CD14-positive monocyte (primary cell): ENCODE data around the gene ZNF487. TPM values are rescaled to one million over a fixed set of nuclear protein-coding genes. Genes with fewer than 3 reads are reported as not detected.
A peak's percentile ranks its signal among the peaks of the same experiment; 100 is the strongest.
"Not testable (repeated sequence)": the region's sequence is repeated elsewhere in the genome, so short reads cannot be mapped to it uniquely, and the experiment has no call there.

ENCODE experiments used
- DNase-seq, 3 donors: peaks; one replicate each; pipeline ENCODE4 v3.0.0-alpha.2; 2011 to 2022
- H2AFZ ChIP-seq: 2 replicates; pipeline ENCODE4 v1.6.0; 2012; ENCODE audit warnings: mild to moderate bottlenecking, low read depth, low read length, inconsistent platforms; ENCODE audit not compliant: insufficient read depth, poor library complexity, severe bottlenecking
- H3K27ac ChIP-seq, 2 donors: 1 replicate in 1 of 2; 2 replicates in 1 of 2; pipeline ENCODE4 v1.5.1; 2012 to 2013; ENCODE audit warnings: low read length in 2 of 2, control low read depth in 1 of 2, inconsistent platforms in 1 of 2, low read depth in 1 of 2, mild to moderate bottlenecking in 1 of 2
- H3K27me3 ChIP-seq, 2 donors: one replicate each; pipeline versions ENCODE4 v1.6.0 to v1.6.1; 2011 to 2013; ENCODE audit warnings: low read length in 2 of 2; ENCODE audit not compliant: control insufficient read depth in 2 of 2, insufficient read depth in 2 of 2
- H3K36me3 ChIP-seq, 2 donors: replicated peaks in 1 of 2; 1 replicate in 1 of 2; 2 replicates in 1 of 2; pipeline versions ENCODE4 v1.5.1 to v1.6.1; 2012 to 2013; ENCODE audit warnings: low read length in 2 of 2, control low read depth in 1 of 2, inconsistent platforms in 1 of 2, mild to moderate bottlenecking in 1 of 2; ENCODE audit not compliant: insufficient read depth in 2 of 2, control insufficient read depth in 1 of 2
- H3K4me1 ChIP-seq, 2 donors: 1 replicate in 1 of 2; 2 replicates in 1 of 2; pipeline versions ENCODE4 v1.5.1 to v1.6.1; 2012 to 2013; ENCODE audit warnings: low read length in 2 of 2, control low read depth in 1 of 2, inconsistent platforms in 1 of 2, mild to moderate bottlenecking in 1 of 2, moderate library complexity in 1 of 2; ENCODE audit not compliant: insufficient read depth in 2 of 2, control insufficient read depth in 1 of 2
- H3K4me2 ChIP-seq: replicated peaks from 2 replicates; pipeline ENCODE3; 2012; ENCODE audit warnings: low read length, moderate library complexity, mild to moderate bottlenecking; ENCODE audit not compliant: poor library complexity, severe bottlenecking; ENCODE audit errors: extremely low read depth
- H3K4me3 ChIP-seq, 3 experiments: fragments of 200-600 bp in 1 of 3; sonication (generic) in 1 of 3; replicated peaks in 1 of 3; 1 replicate in 2 of 3; 2 replicates in 1 of 3; pipeline ENCODE4 v1.5.1; 2011 to 2013; ENCODE audit warnings: low read length in 3 of 3, mild to moderate bottlenecking in 3 of 3, control low read depth in 2 of 3, low read depth in 2 of 3, inconsistent platforms in 1 of 3, moderate library complexity in 1 of 3
- H3K79me2 ChIP-seq: 2 replicates; pipeline ENCODE4 v1.6.0; 2012; ENCODE audit warnings: mild to moderate bottlenecking, control low read depth, inconsistent platforms, low read length, moderate library complexity; ENCODE audit not compliant: insufficient read depth
- H3K9ac ChIP-seq: 2 replicates; pipeline ENCODE4 v1.6.0; 2017; ENCODE audit warnings: low read length, mild to moderate bottlenecking; ENCODE audit not compliant: insufficient read depth, poor library complexity, severe bottlenecking
- H3K9me3 ChIP-seq, 2 donors: replicated peaks in 1 of 2; 1 replicate in 1 of 2; 2 replicates in 1 of 2; pipeline versions ENCODE4 v1.5.1 to v1.6.1; 2012 to 2013; ENCODE audit warnings: low read length in 2 of 2, control low read depth in 1 of 2; ENCODE audit not compliant: control insufficient read depth in 1 of 2, insufficient read depth in 1 of 2
- H4K20me1 ChIP-seq: 2 replicates; pipeline ENCODE4 v1.6.0; 2012; ENCODE audit warnings: mild to moderate bottlenecking, low read length, control low read depth, moderate library complexity; ENCODE audit not compliant: insufficient read depth
- H3K27ac Mint-ChIP-seq, 7 donors: one replicate each; pipeline ENCODE4 v1.8.0; 2020; ENCODE audit warnings: mild to moderate bottlenecking in 7 of 7, mixed read lengths in 7 of 7, moderate library complexity in 6 of 7, inconsistent platforms in 2 of 7
- H3K27me3 Mint-ChIP-seq, 3 donors: one replicate each; pipeline ENCODE4 v1.8.0; 2021 to 2022; ENCODE audit warnings: low read depth in 3 of 3, mild to moderate bottlenecking in 3 of 3, mixed read lengths in 3 of 3, moderate library complexity in 3 of 3, inconsistent platforms in 1 of 3
- H3K36me3 Mint-ChIP-seq, 2 donors: one replicate each; pipeline ENCODE4 v1.8.0; 2020; ENCODE audit warnings: mixed read lengths in 2 of 2, inconsistent platforms in 1 of 2, mild to moderate bottlenecking in 1 of 2
- H3K4me1 Mint-ChIP-seq: one replicate; pipeline ENCODE4 v1.8.0; 2020; ENCODE audit warnings: mild to moderate bottlenecking, mixed read lengths
- H3K4me3 Mint-ChIP-seq, 2 donors: one replicate each; pipeline ENCODE4 v1.8.0; 2020; ENCODE audit warnings: mild to moderate bottlenecking in 2 of 2, mixed read lengths in 2 of 2, moderate library complexity in 1 of 2
- H3K9me3 Mint-ChIP-seq, 7 donors: one replicate each; pipeline ENCODE4 v1.8.0; 2020 to 2022; ENCODE audit warnings: mixed read lengths in 7 of 7, mild to moderate bottlenecking in 6 of 7, moderate library complexity in 6 of 7, inconsistent platforms in 2 of 7
- WGBS: methylation state at CpG from one replicate; pipeline ENCODE4 v1.1.5; 2013; ENCODE audit warnings: missing lambda C conversion rate; ENCODE audit not compliant: insufficient coverage; 5-methylcytosine and 5-hydroxymethylcytosine counted together
- intact Hi-C, 2 donors: fragments of 100-400 bp; cut with micrococcal nuclease; formaldehyde crosslinking; loops; one replicate each; pipeline versions ENCODE4 v1.15.0 to v1.15.1; 2023
- polyA plus RNA-seq, 3 donors: library from polyadenylated mRNA; depleted of rRNA in 1 of 3; unstranded in 2 of 3; stranded (reverse) in 1 of 3; fragments of 300-500 nt in 2 of 3; fragments of >200 nt in 1 of 3; fragmentation: Illumina TruSeq in 2 of 3; gene quantifications; 1 replicate in 2 of 3; 2 replicates in 1 of 3; pipeline ENCODE4 v1.2.3, GENCODE V29; 2012 to 2021
- TF ChIP-seq, protein P1 (sequence below): fragments of 200-600 bp; IDR thresholded peaks from one replicate; pipeline ENCODE4 v1.8.0; 2022; ENCODE audit warnings: antibody characterized with exemption, mild to moderate bottlenecking

The ZNF487 gene
- polyA plus RNA-seq, 3 donors, result 8.6 to 19.7 (median 15.6) TPM

- intact Hi-C loops, result no loop called here
- Histone ChIP-seq H3K36me3 (peaks cover 0 to 8% of the 10 kb centered on the region in 2 donors), H3K4me1 (peaks cover 25 to 27% of the 10 kb centered on the region in 2 donors), H3K4me3 (no peak overlapping the region), H3K9ac (no peak overlapping the region), H2AFZ (no peak overlapping the region), H3K27ac (no peak overlapping the region), H3K4me2 (no peak overlapping the region), H3K27me3 (no peaks in the 10 kb centered on the region), H3K79me2 (peaks cover 52% of the 10 kb centered on the region), H3K9me3 (no peaks in the 10 kb centered on the region), H4K20me1 (no peaks in the 10 kb centered on the region)
- 100% methylated on average over 2 of the region's 7 CpGs for WGBS
- H3K4me1 Mint-ChIP-seq, result peaks cover 18% of the 10 kb centered on the region
- H3K27me3 Mint-ChIP-seq, result no peaks in the 10 kb centered on the region
- TF ChIP-seq, protein P1, sequence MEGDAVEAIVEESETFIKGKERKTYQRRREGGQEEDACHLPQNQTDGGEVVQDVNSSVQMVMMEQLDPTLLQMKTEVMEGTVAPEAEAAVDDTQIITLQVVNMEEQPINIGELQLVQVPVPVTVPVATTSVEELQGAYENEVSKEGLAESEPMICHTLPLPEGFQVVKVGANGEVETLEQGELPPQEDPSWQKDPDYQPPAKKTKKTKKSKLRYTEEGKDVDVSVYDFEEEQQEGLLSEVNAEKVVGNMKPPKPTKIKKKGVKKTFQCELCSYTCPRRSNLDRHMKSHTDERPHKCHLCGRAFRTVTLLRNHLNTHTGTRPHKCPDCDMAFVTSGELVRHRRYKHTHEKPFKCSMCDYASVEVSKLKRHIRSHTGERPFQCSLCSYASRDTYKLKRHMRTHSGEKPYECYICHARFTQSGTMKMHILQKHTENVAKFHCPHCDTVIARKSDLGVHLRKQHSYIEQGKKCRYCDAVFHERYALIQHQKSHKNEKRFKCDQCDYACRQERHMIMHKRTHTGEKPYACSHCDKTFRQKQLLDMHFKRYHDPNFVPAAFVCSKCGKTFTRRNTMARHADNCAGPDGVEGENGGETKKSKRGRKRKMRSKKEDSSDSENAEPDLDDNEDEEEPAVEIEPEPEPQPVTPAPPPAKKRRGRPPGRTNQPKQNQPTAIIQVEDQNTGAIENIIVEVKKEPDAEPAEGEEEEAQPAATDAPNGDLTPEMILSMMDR, result no peak
- H3K9me3 Mint-ChIP-seq, result peaks cover 1 to 8% (median 4%) of the 10 kb centered on the region in 7 donors
- H3K27ac Mint-ChIP-seq, result peak overlapping the region in 2 of 7 donors; percentile 23 to 41
- no peak for DNase-seq
- peaks cover 14 to 35% of the 10 kb centered on the region in 2 donors for H3K36me3 Mint-ChIP-seq
- no peak overlapping the region for H3K4me3 Mint-ChIP-seq
These were observed 7.4 kb downstream of the ZNF487 start for GRCh38 chr10:43444323-43444722.

DNA sequence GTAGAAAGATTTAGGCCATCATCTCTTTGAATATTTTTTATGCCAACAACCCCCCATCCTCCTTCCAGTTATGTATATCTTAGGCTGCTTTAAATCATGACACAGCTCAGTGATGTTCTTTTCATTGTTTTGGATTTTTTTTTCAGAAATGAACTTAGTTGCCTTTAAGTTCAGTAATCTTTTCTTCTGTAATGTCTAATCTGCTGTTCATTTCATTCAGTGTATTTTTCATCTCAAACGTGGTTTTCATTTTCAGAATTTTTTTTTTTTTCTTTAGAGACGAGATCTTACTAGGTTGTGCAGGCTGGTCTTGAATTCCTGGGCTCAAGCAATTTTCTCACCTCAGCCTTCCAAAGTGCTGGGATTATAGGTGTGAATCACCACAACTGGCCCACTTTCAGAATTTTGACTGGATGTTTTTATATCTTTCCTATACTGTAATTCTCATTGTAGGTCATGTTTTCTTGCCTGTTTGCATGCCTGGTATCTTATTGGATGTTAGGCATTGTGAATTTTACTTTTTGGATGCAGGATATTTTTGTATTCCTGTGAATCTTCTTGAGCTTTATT, 8.1 kb downstream of the ZNF487 start:
- Histone ChIP-seq H3K27ac (no peak overlapping the region), H2AFZ (no peak overlapping the region), H3K36me3 (peaks cover 0 to 8% of the 10 kb centered on the region in 2 donors), H3K79me2 (peaks cover 58% of the 10 kb centered on the region), H4K20me1 (no peaks in the 10 kb centered on the region), H3K9ac (no peak overlapping the region), H3K4me2 (no peak overlapping the region), H3K4me1 (peaks cover 19 to 21% of the 10 kb centered on the region in 2 donors), H3K4me3 (no peak overlapping the region), H3K9me3 (no peaks in the 10 kb centered on the region), H3K27me3 (no peaks in the 10 kb centered on the region)
- DNase-seq, result no peak
- Mint-ChIP-seq H3K36me3 (peaks cover 14 to 35% of the 10 kb centered on the region in 2 donors), H3K27ac (no peak overlapping the region), H3K27me3 (no peaks in the 10 kb centered on the region), H3K4me3 (no peak overlapping the region), H3K9me3 (peaks cover 1 to 8% (median 4%) of the 10 kb centered on the region in 7 donors), H3K4me1 (peaks cover 14% of the 10 kb centered on the region)
- TF ChIP-seq, protein P1, result no peak
- intact Hi-C loops, result no loop called here
- WGBS, result no CpG with 5 or more reads among the region's 2 CpGs

DNA sequence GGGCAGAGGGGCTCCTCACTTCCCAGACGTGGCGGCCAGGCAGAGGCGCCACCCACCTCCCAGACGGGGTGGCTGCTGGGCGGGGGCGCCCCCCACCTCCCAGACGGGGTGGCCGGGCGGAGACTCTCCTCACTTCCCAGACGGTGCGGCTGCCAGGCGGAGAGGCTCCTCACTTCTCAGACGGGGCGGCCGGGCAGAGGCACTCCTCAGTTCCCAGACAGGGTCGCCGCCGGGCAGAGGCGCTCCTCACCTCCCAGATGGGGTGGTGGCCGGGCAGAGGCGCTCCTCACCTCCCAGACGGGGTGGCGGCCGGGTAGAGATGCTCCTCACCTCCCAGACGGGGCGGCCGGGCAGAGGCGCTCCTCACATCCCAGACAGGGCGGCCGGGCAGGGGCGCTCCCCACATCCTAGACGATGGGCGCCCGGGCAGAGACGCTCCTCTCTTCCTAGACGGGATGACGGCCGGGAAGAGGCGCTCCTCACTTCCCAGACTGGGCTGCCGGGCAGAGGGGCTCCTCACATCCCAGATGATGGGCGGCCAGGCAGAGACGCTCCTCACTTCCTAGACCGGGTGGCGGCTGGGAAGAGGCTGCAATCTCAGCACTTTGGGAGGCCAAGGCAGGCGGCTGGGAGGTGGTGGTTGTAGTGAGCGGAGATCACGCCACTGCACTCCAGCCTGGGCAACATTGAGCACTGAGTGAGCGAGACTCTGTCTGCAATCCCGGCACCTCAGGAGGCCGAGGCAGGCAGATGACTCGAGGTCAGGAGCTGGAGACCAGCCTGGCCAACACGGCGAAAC, 9.5 kb downstream of the ZNF487 start:
- not testable (repeated sequence) for H3K9me3 Mint-ChIP-seq, H3K4me1 ChIP-seq
- peaks cover 49% of the 10 kb centered on the region for H3K79me2 ChIP-seq

More for the DNA sequence above, 9.5 kb downstream of the ZNF487 start:
- WGBS, result 99% methylated on average over 36 of the region's 53 CpGs
- H3K4me3 ChIP-seq, H3K9ac ChIP-seq, H3K9me3 ChIP-seq, H4K20me1 ChIP-seq, H2AFZ ChIP-seq, H3K27ac ChIP-seq, DNase-seq, H3K4me1 Mint-ChIP-seq, H3K36me3 ChIP-seq, H3K27me3 Mint-ChIP-seq, H3K27me3 ChIP-seq, H3K4me3 Mint-ChIP-seq, H3K4me2 ChIP-seq, intact Hi-C loops: not testable (repeated sequence)
- Mint-ChIP-seq H3K36me3 (peaks cover 14 to 34% of the 10 kb centered on the region in 2 donors), H3K27ac (peak overlapping the region in 1 of 7 donors; percentile 35)
